ENCODE data around the gene NEK10.

DNA sequence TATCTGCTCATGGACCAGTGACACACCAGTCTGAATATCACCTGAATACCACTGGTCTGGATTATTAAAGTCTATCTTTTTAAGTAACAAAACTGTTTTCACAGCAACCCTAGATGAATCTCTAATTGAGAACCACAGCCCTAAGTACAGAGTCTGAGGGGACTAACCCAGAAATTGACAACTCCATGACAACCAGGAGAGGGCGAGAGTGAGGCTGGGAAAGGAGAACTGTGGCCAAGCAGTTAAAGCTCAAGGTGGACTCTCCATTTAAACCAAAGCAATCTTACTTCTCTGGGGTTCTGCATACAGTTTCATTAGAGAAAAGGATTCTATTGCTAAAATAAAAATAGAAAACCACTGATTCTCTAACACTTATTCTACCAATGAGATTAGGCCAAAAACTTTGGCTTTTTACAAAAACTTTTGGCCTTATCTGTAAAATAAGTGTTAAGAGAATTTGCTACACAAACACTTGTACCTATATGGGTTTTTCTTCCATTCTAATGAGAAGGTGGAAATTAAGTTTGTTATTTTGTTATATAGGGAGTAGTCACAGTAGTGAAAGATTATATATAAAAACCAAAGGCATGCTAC is 11.4 kb downstream of the NEK10 start:
- TF ChIP-seq, protein P1, sequence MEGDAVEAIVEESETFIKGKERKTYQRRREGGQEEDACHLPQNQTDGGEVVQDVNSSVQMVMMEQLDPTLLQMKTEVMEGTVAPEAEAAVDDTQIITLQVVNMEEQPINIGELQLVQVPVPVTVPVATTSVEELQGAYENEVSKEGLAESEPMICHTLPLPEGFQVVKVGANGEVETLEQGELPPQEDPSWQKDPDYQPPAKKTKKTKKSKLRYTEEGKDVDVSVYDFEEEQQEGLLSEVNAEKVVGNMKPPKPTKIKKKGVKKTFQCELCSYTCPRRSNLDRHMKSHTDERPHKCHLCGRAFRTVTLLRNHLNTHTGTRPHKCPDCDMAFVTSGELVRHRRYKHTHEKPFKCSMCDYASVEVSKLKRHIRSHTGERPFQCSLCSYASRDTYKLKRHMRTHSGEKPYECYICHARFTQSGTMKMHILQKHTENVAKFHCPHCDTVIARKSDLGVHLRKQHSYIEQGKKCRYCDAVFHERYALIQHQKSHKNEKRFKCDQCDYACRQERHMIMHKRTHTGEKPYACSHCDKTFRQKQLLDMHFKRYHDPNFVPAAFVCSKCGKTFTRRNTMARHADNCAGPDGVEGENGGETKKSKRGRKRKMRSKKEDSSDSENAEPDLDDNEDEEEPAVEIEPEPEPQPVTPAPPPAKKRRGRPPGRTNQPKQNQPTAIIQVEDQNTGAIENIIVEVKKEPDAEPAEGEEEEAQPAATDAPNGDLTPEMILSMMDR (conservative IDR thresholded peaks at IDR 0.05; ENCODE audit: low read depth, low read length): peak; percentile 87
- TF ChIP-seq EZH2 (IDR thresholded peaks at IDR 0.05; ENCODE audit: low read length, unreplicated experiment) (no peak), EZH2phosphoT487 (IDR thresholded peaks at IDR 0.05; ENCODE audit: borderline replicate concordance, low read length) (no peak)

All from PC-3 (cell line).